ENCODE measurements around the gene SLC38A10.

SLC38A10 gene

GRCh38 chr17:81251709-81252301 lies 43.3 kb downstream of the SLC38A10 start:
- no peak for DNase-seq

GRCh38 chr17:81251094-81251708 lies 43.9 kb downstream of the SLC38A10 start:
- DNase-seq, result no peak

DNA sequence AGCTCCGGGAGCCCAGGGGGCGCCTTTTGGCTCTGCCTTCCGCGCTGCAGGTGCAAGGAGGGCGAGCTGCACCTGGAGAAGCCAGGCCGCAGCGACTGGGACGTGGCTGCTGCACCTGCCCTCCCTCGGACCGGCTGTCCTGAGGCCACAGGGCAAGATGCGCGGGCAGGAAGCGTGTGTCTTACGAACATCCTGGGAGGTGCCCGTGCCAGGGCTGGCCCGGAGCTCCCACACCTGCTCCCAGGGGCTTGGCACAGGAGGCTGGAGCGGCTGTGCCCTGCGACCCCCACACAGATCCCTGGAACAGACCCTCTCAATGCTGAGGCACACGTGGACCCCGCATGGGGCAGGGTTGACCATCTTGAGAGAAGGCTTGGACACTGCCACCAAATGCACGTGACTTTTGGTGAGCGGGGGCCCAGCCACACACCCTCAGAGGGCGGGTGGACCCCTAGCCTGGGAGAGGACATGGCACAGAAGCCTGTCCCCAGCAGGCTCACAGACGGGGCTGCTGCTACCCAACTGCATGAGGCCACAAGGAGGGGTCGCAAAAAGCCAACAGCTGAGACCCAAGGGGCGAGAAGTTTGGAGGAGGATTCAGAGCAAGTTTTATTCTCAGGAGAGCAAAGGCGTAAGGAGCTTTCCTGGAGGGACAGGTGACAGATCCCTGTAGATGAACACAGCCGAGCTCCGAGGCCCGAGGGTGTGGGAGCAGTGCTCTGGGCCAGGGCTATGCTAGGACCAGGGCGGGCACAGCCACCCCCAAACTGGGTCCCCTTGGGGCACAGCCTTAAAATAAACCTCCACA lies 44.6 kb downstream of the SLC38A10 start:
- no peak for DNase-seq

DNA sequence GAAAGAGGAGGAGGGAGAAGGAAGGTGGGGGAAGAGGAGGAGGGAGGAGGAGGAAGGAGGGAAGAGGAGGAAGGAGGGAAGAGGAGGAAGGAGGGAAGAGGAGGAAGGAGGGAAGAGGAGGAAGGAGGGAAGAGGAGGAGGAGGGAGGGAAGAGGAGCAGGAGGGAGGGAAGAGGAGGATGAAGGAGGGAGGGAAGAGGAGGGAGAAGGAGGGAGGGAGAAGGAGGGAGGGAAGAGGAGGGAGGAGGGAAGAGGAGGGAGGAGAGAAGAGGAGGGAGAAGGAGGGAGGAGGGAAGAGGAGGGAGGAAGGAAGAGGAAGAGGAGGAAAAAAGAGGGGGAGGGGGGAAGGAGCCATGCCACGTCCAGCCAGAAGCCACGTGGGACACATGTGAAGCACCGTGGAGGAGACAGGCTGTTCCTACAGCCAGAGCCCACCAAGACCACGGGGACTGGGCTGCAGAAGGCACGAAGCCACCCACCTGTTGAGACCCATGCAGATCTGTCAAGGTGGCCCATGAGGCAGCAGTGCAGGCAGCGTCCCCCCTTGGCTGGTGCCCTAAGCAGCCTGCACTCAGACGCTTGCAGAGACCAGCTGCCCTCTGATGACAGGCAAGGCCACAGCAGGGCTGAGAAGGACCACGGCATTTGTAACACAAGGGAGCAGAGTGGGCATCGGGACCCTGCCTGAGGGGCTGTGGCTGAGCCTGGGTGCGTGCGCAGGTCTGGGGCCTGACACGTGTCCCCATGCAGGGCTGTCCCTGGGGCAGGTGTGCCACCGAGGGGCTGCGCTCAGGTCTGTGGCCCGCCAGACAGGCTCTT lies 45.7 kb downstream of the SLC38A10 start:
- DNase-seq, result no peak

DNA sequence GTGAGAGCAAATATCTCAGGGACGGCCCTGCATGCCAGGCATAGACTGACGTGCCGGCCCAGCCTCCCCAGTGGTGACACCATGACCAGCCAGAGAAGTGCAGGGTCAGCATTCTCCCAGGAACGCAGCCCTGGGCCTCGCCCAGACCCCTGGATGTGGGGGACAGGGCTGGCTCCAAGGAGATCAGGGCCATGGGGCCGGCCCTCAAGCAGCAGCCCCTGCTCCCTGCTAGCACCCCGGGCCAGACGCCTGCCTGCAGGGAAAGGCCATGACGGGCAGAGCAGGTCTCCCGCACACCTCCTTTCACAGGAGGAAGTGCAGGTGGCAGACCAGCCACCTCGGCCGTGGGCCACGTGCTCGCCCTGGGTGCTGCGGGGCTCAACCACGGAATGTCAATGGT lies 46.5 kb downstream of the SLC38A10 start:
- DNase-seq, result no peak

- DNase-seq, result no peak
Observed at GRCh38 chr17:81247339-81247990, 47.6 kb downstream of the SLC38A10 start.

- DNase-seq, result no peak
Observed at GRCh38 chr17:81246679-81247338, 48.3 kb downstream of the SLC38A10 start.

GRCh38 chr17:81246343-81246670 lies 48.8 kb downstream of the SLC38A10 start:
- DNase-seq, result no peak

DNA sequence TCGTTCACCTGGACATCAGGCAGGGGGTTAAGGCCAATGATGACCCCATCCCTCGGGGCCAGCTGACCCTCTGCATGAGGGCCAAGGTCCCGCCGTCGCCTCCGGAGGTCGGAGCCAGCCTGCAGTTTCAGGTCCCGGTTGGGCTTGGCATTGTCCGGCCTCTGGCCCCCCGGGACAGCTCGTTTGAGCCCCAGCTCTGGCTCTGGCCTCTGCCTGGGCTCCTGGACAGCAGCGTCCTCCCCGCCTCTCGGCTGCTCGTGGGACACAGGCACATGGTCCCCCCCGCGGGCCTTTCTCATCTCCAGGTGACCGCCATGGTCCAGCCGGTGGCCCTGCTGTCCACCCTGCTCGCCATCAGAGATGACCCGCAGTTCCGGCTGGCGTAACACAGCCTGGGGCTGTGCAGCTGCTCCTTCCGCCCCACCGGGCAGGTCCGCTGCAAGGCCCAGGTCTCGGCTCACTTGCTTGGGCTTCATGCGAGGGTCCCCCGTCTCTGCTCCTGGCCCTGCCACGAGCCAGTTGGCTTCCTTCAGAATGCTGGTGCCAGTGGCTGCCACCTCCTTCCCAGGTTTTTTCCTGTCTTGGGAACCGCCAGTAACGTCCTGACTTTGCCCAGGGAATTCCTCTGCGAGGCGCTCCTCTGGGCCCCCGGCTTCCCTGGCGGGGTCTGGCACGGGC lies 49.3 kb downstream of the SLC38A10 start:
- DNase-seq, result no peak

DNA sequence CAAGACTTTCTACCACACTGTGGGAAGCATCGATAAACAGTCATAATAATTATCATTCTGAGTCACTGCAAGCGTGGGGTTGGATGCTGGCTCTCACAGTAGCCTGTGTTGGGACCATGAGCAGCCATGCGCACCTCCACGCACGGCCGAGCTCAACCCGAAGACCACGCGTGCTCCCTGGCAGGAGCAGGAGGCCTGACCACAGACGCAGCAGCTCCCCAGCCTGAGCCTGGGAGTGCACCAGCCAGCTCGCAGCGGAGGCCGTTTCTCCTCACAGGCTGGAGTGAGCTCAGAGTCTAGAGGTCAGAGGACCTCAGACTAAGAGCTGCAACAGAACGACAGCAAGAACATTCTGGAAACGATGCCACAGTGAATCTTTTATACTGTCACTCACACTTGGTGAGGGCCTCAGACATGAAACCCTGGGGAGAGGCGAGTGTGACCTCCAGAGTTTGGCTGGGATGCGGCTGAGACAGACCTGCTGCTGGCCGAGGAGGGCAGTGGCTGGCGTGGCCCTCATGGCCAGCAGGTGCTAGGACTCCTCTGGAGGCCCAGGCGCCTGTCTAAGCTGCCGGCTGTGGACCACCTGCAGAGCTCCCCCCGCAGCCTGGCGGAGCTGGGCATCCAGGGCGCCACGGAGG lies 50.0 kb downstream of the SLC38A10 start:
- no peak for DNase-seq

DNA sequence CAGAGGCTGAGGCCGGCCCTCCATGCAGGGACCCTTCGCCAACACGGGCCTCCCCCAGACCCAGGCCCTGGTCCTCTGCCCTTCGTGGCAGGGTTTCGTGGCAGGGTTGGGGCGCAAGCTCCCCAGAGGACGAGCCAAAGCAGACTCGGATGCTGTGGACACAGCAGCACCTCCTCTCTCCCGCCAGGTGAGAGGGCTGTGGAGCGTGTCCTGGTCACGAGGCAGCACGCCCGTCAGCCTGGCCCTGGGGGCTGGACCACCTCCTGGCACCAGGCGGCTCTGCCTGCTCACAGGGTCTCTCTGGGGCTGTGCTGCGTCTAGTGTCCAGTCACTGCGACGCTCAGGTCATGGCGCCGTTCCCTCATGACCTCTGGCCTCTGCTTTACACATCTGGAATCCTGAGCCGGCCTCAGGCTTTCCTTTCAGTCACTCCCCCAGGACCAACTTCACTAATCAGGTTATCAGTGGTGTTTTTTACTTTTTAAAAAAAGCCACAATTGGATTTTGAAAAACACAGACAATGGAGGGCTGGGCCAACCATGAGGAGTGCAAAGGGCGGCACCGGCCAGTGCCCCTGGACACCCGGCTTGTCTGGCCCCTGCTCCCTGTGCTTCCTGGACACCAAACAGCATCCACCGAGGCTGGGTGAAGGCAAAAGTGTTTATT lies 50.6 kb downstream of the SLC38A10 start:
- no peak for DNase-seq

DNA sequence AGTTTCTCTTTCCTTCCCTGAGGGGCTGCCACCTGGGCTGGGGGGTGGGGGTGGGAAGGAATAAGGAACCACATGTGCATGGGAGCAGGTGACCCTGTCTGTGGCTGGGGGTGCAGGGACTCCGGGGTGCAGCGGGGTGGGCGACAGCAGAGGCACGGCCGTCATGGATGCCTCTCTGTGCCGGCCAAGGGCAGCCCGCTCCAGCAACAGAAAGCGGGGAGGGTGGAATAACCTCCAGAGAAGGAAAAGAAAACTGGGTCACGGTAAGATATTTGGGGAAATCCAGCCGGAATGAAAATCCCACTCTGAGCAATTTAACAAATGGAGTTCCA lies 51.8 kb downstream of the SLC38A10 start:
- DNase-seq, result no peak

- DNase-seq, result no peak
Observed at GRCh38 chr17:81242421-81243332, 52.4 kb downstream of the SLC38A10 start.

DNA sequence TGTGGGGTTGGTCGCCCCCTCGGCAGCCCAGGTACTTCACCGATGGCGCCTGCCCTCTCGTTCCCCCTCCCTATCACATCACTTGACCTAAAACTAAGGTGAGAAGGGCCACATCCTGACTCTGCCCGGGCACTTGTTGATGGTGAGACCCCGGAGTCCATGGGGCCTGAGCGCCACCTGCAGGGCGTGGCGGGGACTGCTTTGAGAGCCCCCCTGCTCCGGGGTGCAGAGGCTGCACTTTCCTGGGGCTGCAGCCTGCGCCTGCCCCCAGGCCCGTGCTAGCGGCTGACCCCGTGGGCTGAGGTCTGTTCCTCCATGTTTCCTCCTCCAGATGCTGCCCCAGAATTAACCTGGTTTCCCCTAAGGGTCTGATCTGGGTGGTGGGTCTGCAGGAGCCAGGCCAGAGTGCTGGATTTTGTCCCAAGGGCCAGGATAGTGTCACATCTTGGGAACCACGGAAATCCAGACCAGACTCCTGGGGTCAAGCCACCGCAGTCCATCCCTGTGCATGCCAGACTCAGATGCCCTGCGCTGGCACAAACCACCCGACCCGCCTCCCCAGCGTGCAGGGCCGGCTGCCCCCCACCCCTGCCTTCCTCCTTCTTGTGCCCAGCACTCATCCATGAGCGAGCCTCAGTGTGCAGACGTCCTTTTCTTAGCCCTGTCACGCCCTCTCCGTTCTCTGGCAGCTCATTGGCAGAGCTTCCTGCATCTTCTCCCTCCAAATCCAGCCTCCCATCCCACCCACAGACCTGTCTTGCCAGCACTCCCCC lies 53.3 kb downstream of the SLC38A10 start:
- peak; percentile 47 to 62 for DNase-seq

DNA sequence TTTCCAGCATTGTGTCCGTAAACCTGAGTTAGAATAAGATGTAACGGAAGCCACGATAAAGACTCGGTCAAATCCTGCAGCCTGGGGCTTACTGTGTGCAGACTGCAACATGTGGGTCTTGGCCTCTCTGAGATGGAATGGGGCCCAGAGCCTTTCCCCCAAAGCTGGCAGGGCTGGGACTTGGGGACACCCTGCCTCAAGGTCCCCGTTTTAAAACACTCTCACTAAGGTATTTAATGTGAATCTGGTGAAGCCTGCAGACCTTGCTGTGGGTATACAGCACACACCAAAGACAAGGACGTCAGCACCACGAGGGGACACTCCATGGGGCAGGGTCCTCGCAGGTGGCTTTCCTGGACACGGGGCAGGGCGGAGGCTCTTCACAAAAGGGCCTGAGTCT lies 53.9 kb downstream of the SLC38A10 start:
- no peak for DNase-seq

GRCh38 chr17:81240761-81241160 lies 54.3 kb downstream of the SLC38A10 start:
- no peak for DNase-seq

DNA sequence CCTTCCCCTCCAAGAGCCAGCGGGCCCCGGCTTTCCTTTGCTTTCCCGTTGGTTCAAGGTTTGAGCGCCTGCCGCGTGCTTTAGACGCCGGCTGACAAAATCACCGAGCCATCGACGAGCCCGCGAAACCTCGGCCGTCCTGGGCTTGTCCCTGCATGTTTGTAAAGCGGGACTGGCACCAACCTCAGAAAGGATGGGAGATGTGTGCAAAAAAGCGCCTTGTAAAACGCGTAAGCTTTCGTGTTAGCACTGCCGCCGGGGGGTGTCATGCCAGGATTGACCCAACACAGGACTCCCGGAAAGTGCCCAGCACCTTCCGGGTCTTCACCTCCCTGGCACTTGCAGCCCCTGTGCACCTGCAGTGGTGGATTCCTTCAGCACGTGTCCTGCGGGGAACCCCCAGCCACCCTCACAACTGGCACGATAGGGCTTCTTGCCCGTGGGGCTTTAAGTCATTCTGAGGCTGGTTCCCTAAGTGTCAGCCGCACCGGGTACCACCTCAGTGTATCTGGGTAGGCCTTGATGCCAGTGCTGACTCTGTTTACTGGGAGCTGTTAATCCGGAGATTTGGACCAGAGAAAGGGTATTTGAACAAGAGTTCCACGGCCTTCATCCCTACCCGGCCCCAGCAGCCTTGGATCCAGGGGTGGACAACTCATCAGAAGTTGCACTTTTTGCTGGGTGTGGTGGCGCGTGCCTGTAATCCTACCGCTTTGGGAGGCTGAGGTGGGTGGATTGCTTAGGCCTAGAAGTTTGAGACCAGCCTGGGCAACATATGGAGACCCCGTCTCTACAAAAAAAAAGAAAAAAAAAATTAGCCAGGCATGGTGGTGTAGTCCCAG lies 55.2 kb downstream of the SLC38A10 start:
- DNase-seq, result peak; percentile 45 to 61
